ENCODE data around the gene EPB41L5.

The EPB41L5 gene

GRCh38 chr2:120169020-120169419 lies 156.1 kb downstream of the EPB41L5 start:
- Histone ChIP-seq H3K27me3 (ENCODE audit: control insufficient read depth, insufficient read depth, low read length) (no peaks in the 10 kb centered on the region), H3K4me1 (no peaks in the 10 kb centered on the region), H3K27ac (no peak overlapping the region), H3K4me2 (ENCODE audit: low read length) (no peak overlapping the region), H2AFZ (no peak overlapping the region), H3K9ac (no peak overlapping the region), H3K4me3 (ENCODE audit: low read depth, low read length) (no peak overlapping the region), H3K79me2 (no peaks in the 10 kb centered on the region), H3K36me3 (ENCODE audit: control insufficient read depth, insufficient read depth, low read length) (no peaks in the 10 kb centered on the region), H3K9me3 (ENCODE audit: control insufficient read depth, low read length) (no peaks in the 10 kb centered on the region)
- TF ChIP-seq, protein P1, sequence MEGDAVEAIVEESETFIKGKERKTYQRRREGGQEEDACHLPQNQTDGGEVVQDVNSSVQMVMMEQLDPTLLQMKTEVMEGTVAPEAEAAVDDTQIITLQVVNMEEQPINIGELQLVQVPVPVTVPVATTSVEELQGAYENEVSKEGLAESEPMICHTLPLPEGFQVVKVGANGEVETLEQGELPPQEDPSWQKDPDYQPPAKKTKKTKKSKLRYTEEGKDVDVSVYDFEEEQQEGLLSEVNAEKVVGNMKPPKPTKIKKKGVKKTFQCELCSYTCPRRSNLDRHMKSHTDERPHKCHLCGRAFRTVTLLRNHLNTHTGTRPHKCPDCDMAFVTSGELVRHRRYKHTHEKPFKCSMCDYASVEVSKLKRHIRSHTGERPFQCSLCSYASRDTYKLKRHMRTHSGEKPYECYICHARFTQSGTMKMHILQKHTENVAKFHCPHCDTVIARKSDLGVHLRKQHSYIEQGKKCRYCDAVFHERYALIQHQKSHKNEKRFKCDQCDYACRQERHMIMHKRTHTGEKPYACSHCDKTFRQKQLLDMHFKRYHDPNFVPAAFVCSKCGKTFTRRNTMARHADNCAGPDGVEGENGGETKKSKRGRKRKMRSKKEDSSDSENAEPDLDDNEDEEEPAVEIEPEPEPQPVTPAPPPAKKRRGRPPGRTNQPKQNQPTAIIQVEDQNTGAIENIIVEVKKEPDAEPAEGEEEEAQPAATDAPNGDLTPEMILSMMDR (IDR thresholded peaks at IDR 0.05): no peak

DNA sequence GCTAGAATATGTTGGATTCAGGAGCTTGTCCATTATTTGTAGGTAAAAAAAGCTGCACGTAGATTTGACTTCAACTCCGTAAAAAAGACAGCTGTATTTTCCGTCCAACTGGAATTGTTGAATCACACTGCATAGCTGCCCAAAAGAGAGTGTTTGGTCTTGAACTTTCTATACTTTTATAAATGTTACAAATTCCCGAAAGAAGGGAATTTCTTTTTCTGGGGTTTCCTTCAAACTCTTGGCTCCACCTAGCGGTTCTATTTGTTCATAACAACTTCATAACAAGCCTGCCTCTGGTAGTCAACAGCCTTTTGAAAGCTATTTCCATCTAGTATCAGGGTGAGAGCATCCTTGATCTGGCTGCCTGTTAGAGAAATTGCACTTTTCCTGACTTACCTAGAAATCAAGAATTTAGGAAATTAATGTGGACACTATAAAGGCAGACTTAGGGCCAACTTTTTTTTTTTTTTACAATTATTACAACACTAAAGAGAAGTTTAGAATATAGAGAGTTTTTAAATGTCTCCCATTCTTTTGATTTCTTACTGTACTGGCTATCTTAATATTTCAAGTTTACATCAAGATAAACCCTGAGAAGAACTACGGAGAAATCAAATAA lies 162.2 kb downstream of the EPB41L5 start:
- Histone ChIP-seq H3K4me1 (peaks cover 34% of the 10 kb centered on the region), H3K9ac (no peak overlapping the region), H3K79me2 (no peaks in the 10 kb centered on the region), H3K4me3 (ENCODE audit: low read depth, low read length) (no peak overlapping the region), H3K27me3 (ENCODE audit: control insufficient read depth, insufficient read depth, low read length) (no peaks in the 10 kb centered on the region), H3K36me3 (ENCODE audit: control insufficient read depth, insufficient read depth, low read length) (no peaks in the 10 kb centered on the region), H2AFZ (peak overlapping the region; percentile 26), H3K9me3 (ENCODE audit: control insufficient read depth, low read length) (no peaks in the 10 kb centered on the region), H3K27ac (no peak overlapping the region), H3K4me2 (ENCODE audit: low read length) (no peak overlapping the region)
- TF ChIP-seq, protein P1 (IDR thresholded peaks at IDR 0.05): peak; percentile 81

DNA sequence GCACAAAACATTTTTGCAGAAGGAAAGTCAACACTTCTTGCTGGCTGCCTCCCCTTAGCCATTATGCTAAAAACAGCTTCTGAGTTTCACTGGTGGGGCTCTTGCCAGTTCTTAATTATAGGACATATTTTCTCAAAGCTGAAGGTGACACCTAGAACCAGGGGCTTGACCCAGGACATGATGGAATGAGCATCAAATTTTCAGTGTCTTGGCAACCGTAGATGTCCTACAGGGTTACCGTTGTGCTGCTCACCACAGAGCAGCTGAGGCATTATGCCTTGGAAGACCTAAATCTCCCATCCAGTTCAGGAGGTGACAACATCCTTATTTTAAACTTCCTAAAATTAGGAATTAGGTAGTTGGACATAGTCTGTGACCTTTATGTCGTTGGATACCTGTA lies 163.6 kb downstream of the EPB41L5 start:
- H3K4me1 ChIP-seq: peaks cover 48% of the 10 kb centered on the region
- no peaks in the 10 kb centered on the region for H3K36me3 ChIP-seq (ENCODE audit: control insufficient read depth, insufficient read depth, low read length)
- no peak overlapping the region for H3K27ac ChIP-seq
- H3K79me2 ChIP-seq: no peaks in the 10 kb centered on the region
- no peaks in the 10 kb centered on the region for H3K27me3 ChIP-seq (ENCODE audit: control insufficient read depth, insufficient read depth, low read length)
- no peak overlapping the region for H3K4me3 ChIP-seq (ENCODE audit: low read depth, low read length)
- no peak overlapping the region for H2AFZ ChIP-seq
- no peak overlapping the region for H3K9ac ChIP-seq
- TF ChIP-seq, protein P1 (IDR thresholded peaks at IDR 0.05): no peak
- H3K4me2 ChIP-seq (ENCODE audit: low read length): no peak overlapping the region
- H3K9me3 ChIP-seq (ENCODE audit: control insufficient read depth, low read length): no peaks in the 10 kb centered on the region

DNA sequence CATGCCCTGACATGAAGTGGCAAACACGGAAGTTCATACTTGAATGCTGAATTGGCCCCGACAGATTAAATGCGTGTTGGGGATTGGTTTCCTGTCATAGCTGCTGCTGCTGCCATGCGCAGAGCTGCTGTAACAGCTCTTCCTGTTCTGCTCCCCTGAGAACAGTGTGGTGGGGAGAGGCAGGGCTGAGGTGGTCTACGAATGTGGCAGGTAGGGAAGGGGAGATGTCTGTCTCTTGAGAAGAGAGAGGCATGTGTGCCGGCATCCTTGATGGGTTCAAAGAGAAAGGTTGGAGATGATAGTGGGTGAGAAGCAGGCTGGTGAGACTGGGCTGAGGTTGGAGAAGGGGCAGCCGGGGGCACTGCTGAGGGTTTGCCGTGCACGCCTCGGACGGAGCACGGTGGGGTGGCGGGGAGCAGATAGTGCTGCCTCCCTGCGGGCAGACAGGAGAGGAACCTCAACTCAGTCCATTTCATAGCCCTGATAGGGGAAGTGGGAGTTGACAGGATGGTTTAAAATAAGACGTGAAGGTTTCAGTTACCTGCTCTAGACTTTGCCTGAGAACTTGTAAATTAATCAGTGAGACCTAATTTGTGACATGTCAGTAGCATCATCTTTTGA lies 164.2 kb downstream of the EPB41L5 start:
- Histone ChIP-seq H3K79me2 (no peaks in the 10 kb centered on the region), H3K27me3 (ENCODE audit: control insufficient read depth, insufficient read depth, low read length) (no peaks in the 10 kb centered on the region), H3K9me3 (ENCODE audit: control insufficient read depth, low read length) (no peaks in the 10 kb centered on the region), H3K4me2 (ENCODE audit: low read length) (no peak overlapping the region), H3K9ac (no peak overlapping the region), H3K4me3 (ENCODE audit: low read depth, low read length) (no peak overlapping the region), H3K36me3 (ENCODE audit: control insufficient read depth, insufficient read depth, low read length) (no peaks in the 10 kb centered on the region), H3K27ac (no peak overlapping the region), H2AFZ (peak overlapping the region; percentile 35), H3K4me1 (peaks cover 53% of the 10 kb centered on the region)
- TF ChIP-seq, protein P1 (IDR thresholded peaks at IDR 0.05): peak; percentile 30

DNA sequence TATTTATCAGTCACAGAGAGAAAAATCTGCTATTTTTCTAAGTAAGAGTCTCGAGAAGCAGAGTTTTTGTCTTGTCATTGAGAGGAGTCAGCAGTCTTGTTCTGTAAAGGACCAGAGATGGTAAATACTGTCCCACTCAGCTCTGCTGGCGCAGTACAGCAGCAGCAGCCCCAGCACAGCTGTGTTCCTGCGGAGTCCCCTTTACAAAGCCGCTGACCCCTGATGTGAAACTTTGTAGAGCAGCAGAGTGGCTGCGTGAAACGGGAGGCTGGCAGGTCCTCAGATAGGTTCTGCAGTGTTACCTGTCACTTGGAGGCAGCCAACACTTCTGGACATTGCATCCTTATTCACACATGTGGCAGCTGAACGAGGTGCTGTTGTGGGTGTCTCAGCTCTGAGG lies 165.1 kb downstream of the EPB41L5 start:
- Histone ChIP-seq H3K9me3 (ENCODE audit: control insufficient read depth, low read length) (no peaks in the 10 kb centered on the region), H3K36me3 (ENCODE audit: control insufficient read depth, insufficient read depth, low read length) (no peaks in the 10 kb centered on the region), H3K27ac (peak overlapping the region; percentile 91), H3K79me2 (no peaks in the 10 kb centered on the region), H3K4me3 (ENCODE audit: low read depth, low read length) (no peak overlapping the region), H3K9ac (no peak overlapping the region), H3K4me1 (peaks cover 59% of the 10 kb centered on the region), H2AFZ (peak overlapping the region; percentile 9), H3K27me3 (ENCODE audit: control insufficient read depth, insufficient read depth, low read length) (no peaks in the 10 kb centered on the region), H3K4me2 (ENCODE audit: low read length) (no peak overlapping the region)
- TF ChIP-seq, protein P1 (IDR thresholded peaks at IDR 0.05): no peak
